NT2/D1 (cell line): ENCODE measurements around the gene OR2W3.

ENCODE experiments used
- SUZ12 ChIP-seq: IDR thresholded peaks from 2 replicates; pipeline ENCODE4 v1.6.1; 2011; ENCODE audit not compliant: insufficient read length, insufficient read depth; ENCODE audit errors: extremely low read depth
- YY1 ChIP-seq: IDR thresholded peaks from 2 replicates; pipeline ENCODE4 v1.6.1; 2011; ENCODE audit not compliant: insufficient read length, insufficient read depth

DNA sequence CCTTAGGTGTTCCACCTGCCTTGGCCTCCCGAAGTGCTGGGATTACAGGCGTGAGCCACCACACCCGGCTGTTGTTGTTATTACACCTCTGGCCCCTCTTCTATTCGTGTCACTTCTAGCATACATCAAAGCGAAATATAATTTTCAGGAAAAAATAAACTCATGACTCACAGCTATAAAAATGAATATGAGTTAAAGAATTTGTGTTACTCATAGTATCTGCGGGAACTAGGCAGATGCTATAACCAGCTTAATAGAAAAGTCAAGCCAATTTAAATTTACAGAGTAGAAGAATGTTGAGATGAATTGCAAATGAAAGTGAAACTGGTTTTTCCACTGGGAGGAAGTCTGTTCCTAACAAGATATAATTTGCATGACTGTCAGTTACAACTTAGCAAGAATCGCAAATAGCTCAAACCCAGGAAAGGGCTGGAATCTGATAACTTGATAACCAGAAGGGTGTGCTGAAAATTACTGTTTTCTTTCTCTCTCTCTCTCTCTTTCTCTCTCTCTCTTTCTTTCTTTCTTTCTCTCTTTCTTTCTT is 11.2 kb downstream of the OR2W3 start:
- TF ChIP-seq YY1, result no peak
- no peak for TF ChIP-seq SUZ12
